NCI-H2171 treated with DMSO at 0.1 percent for 48 hours (cell line): ENCODE data around the gene PLEKHH1.

ENCODE experiments used
- DNase-seq: peaks from one replicate; lab custom pipeline; 2025; lab: John Stamatoyannopoulos, UW

PLEKHH1 gene

GRCh38 chr14:67630186-67630585 is 97.1 kb downstream of the PLEKHH1 start:
- no peak for DNase-seq

DNA sequence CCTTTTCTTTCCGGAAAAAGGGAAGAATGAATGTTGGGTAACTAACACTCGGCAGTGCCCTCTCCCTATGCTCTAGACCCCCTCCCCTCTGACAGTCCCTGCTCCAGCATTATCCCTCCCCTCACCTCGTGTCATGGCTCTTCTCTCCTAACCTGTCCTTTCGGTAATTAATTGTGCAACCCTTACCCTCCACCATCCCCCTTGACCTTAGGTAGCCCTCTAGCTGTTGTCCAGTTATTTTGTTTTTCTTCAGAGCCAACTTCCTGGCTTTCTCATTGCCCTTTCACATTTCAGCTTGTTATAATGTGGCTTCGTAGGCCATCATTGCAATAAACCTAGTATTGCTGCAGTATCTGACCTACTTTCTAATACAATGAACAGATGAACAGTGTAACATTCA is 97.8 kb downstream of the PLEKHH1 start:
- DNase-seq: no peak

DNA sequence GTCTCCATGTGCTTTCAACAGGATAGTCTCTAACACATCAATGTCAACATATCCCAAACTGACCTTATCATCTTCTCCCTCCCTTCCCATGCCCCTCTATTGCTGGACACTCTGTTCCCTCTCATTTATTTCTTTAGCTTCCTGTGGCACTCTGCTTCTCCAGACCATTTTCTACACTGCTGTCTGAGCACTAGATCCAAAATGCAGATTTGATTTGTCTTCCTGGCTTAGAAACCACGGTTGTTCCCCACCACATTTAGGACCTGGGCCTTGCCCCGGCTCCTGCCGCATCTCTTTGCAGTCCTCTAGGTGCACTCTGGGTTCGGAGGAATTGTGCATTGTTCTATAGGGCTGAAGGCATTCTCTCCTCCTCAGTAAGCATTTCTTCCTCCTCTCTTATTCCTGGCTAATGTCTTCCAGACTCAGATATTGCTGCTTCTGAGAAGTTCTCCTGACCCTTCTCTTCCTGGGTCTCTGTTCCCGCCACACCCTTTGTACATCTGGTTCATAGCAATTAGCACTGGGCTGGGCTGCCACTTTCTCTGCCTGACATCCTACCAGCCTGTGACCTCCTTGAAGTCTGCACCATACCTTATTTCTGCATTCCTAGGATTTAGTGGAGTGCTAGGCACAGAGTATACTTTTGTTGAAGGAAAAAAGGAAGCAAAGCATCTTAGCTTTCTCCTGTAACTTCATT is 100.5 kb downstream of the PLEKHH1 start:
- DNase-seq: no peak

GRCh38 chr14:67636361-67636919 is 103.3 kb downstream of the PLEKHH1 start:
- DNase-seq: peak; percentile 93

DNA sequence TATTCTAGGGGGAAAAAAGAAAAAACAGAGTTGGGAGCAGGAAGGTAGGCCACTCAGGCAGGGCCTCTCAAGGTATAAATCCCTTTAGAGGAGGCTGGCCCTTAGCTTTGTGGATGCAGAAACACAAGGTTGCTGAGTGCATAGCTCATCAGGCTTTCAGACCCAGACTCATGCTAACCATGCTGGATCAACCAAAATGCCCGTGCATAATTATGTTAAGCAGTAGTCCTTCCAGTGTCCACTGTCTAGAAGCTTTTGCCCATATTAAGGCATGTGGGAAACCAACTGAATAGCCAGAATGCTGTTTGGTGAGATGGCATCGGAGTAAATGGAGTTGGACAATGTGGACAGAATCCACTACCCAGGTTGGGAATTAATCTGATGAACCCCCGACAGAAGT is 105.6 kb downstream of the PLEKHH1 start:
- no peak for DNase-seq
